ENCODE results near the gene WWTR1. TPM values are rescaled to one million over a fixed set of nuclear protein-coding genes. Genes with fewer than 3 reads are reported as not detected.

WWTR1 gene
- total and polyA plus RNA-seq, 8 donors, result 15.4 to 116 (median 61.4) TPM

DNA sequence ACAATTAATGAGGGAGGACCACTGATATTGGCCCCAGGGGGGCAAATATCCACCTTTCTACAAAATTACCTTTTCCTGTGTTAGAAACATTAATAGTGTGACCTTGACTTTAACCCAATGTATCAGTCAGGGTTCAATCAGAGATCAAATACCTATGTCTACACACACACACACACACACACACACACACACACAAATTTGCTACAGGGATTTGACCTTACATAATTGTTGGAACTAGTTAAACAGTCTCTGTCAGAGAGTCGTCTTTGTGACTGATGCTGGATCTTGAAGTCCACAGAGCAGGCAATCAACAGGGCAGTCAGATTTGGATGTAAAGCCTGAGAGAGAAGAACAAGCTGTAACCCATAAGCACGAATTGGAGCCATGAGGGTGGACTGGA lies 150.9 kb downstream of the WWTR1 start:
- 34 to 56% (median 38%) methylated on average over 2 of the region's 2 CpGs for WGBS, 5 donors
- Histone ChIP-seq H3K27me3 (no peaks in the 10 kb centered on the region), H3K27ac (peak overlapping the region in 2 of 5 donors; percentile 10 to 62), H3K9me3 (no peaks in the 10 kb centered on the region), H3K4me1 (peaks cover 11 to 42% (median 13%) of the 10 kb centered on the region in 4 donors), H3K4me3 (no peak overlapping the region), H3K36me3 (no peaks in the 10 kb centered on the region)
- intact Hi-C loops (cut with DNase I; ENCODE audit: low total_unique reads), result no loop called here
- TF ChIP-seq, protein P1, sequence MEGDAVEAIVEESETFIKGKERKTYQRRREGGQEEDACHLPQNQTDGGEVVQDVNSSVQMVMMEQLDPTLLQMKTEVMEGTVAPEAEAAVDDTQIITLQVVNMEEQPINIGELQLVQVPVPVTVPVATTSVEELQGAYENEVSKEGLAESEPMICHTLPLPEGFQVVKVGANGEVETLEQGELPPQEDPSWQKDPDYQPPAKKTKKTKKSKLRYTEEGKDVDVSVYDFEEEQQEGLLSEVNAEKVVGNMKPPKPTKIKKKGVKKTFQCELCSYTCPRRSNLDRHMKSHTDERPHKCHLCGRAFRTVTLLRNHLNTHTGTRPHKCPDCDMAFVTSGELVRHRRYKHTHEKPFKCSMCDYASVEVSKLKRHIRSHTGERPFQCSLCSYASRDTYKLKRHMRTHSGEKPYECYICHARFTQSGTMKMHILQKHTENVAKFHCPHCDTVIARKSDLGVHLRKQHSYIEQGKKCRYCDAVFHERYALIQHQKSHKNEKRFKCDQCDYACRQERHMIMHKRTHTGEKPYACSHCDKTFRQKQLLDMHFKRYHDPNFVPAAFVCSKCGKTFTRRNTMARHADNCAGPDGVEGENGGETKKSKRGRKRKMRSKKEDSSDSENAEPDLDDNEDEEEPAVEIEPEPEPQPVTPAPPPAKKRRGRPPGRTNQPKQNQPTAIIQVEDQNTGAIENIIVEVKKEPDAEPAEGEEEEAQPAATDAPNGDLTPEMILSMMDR (IDR thresholded peaks at IDR 0.05), result no peak
- no peak for TF ChIP-seq POLR2AphosphoS5 (IDR thresholded peaks at IDR 0.05)
- no peak for TF ChIP-seq POLR2A (IDR thresholded peaks at IDR 0.05)
- TF ChIP-seq EP300 (IDR thresholded peaks at IDR 0.05), result no peak
- no peak for DNase-seq

DNA sequence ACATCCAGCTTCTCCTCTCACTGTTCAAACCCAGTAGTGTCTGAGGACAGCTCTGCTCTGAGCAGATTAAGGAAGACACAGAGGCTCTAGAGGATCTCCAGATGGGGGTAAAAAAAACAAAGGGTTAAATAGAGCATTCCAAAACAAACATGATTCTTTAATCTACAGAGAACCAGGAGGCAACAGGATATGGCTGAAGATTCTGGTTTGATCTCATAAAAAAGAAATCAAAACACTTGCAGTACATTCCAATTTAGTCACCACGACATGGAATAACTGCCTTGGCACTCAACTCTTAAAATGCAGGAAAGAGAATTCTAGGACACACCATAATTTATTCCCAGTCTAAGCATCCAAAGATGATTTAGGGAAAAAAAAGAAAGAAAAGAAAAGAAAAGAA lies 151.3 kb downstream of the WWTR1 start:
- no peak for TF ChIP-seq EP300 (IDR thresholded peaks at IDR 0.05)
- no peak for TF ChIP-seq POLR2A (IDR thresholded peaks at IDR 0.05)
- TF ChIP-seq POLR2AphosphoS5 (IDR thresholded peaks at IDR 0.05), result no peak
- TF ChIP-seq, protein P1 (IDR thresholded peaks at IDR 0.05), result no peak
- WGBS, 5 donors, result 33 to 60% (median 48%) methylated on average over 1 of the region's 1 CpG

DNA sequence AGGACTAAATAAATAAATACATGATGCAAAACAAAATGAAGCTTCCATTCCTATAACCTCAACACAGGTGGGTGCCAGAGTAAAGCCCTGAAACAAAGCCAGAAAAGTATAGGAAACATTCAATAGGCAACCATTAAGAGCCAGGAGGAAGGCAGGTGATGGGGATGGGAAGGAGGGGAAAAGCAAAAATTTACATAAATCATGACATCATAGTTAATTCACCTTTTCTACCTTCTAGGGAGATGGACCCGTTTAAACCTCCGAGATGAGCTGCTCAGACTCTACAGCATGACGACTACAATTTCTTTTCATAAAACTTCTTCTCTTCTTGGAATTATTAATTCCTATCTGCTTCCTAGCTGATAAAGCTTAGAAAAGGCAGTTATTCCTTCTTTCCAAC lies 155.4 kb downstream of the WWTR1 start:
- H3K9me3 ChIP-seq, result no peaks in the 10 kb centered on the region
- H3K4me1 ChIP-seq, result peaks cover 4 to 14% (median 5%) of the 10 kb centered on the region in 4 donors
- H3K36me3 ChIP-seq, result no peaks in the 10 kb centered on the region
- no peak overlapping the region for H3K4me3 ChIP-seq
- no peak for DNase-seq
- TF ChIP-seq POLR2A (IDR thresholded peaks at IDR 0.05), result no peak
- no peak for TF ChIP-seq EP300 (IDR thresholded peaks at IDR 0.05)
- TF ChIP-seq POLR2AphosphoS5 (IDR thresholded peaks at IDR 0.05), result no peak
- TF ChIP-seq, protein P1 (IDR thresholded peaks at IDR 0.05), result no peak
- H3K27ac ChIP-seq, result no peak overlapping the region
- WGBS, 5 donors, result 75 to 92% (median 82%) methylated on average over 3 of the region's 3 CpGs
- no peaks in the 10 kb centered on the region for H3K27me3 ChIP-seq
- intact Hi-C loops (cut with DNase I; ENCODE audit: low total_unique reads), result no loop called here

More for the DNA sequence above, 151.3 kb downstream of the WWTR1 start:
- no peaks in the 10 kb centered on the region for H3K9me3 ChIP-seq
- H3K36me3 ChIP-seq, result no peaks in the 10 kb centered on the region
- H3K4me1 ChIP-seq, result peaks cover 11 to 41% (median 12%) of the 10 kb centered on the region in 4 donors
- no peak overlapping the region for H3K4me3 ChIP-seq
- no peaks in the 10 kb centered on the region for H3K27me3 ChIP-seq
- intact Hi-C loops (cut with DNase I; ENCODE audit: low total_unique reads), result no loop called here
- no peak for DNase-seq
- no peak overlapping the region for H3K27ac ChIP-seq

DNA sequence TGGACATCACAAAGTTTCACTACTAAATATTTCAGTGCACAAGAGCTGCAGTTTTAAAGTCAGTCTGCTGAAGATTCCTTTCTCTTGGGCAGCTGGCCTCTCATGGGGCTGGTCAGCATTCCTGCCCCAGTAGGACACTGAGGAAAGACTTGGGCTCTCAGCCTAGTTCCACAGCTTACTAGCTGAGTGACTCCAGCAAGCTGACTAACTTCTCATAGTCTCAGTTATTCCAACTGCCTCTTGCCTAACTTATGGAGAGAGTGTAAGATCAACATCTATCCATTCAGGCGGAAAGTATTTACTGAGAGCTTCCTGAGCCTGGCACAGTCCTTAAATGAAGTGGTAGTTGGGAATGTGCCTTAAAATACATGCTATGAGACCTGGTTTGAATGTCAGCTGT lies 156.3 kb downstream of the WWTR1 start:
- Histone ChIP-seq H3K36me3 (no peaks in the 10 kb centered on the region), H3K4me1 (peaks cover 0 to 4% (median 0%) of the 10 kb centered on the region in 4 donors), H3K27ac (no peak overlapping the region), H3K27me3 (no peaks in the 10 kb centered on the region), H3K4me3 (no peak overlapping the region), H3K9me3 (no peaks in the 10 kb centered on the region)
- TF ChIP-seq, protein P1 (IDR thresholded peaks at IDR 0.05), result no peak
- no peak for TF ChIP-seq POLR2A (IDR thresholded peaks at IDR 0.05)
- TF ChIP-seq EP300 (IDR thresholded peaks at IDR 0.05), result no peak
- no peak for TF ChIP-seq POLR2AphosphoS5 (IDR thresholded peaks at IDR 0.05)
- no peak for DNase-seq
- intact Hi-C loops (cut with DNase I; ENCODE audit: low total_unique reads), result no loop called here
- 50 to 100% (median 89%) methylated on average over 1 of the region's 1 CpG for WGBS, 5 donors
